Left colon (tissue), 2 donors: ENCODE measurements around the gene IFT43. TPM values are rescaled to one million over a fixed set of nuclear protein-coding genes. Genes with fewer than 3 reads are reported as not detected.

Experiments used
- ATAC-seq: fragments of 200-7000 bp; cut with Tn5 transposase; one replicate; pipeline ENCODE4 v1.9.1; 2020; ENCODE audit warnings: mild to moderate bottlenecking, moderate library complexity
- DNase-seq, 2 donors: peaks; one replicate each; pipeline ENCODE4 v3.0.0-alpha.2; 2020
- intact Hi-C, 2 donors: fragments of 100-400 bp; cut with DNase I in 1 of 2; cut with micrococcal nuclease in 1 of 2; formaldehyde crosslinking; loops; one replicate each; pipeline versions ENCODE4 v1.11.2 to v1.14.0; 2022; cut with DNase I, micrococcal nuclease
- total RNA-seq, 2 donors: library from RNA; stranded (reverse); fragmentation: NEBNext Ultra II Directional; extraction: Animal tissue kit (Norgen Biotek cat#: 25700); gene quantifications; one replicate each; pipeline ENCODE4 v1.2.1, GENCODE V29; 2021
- donor health status: DM: no; HTN: no; CAD: no.
- donor health status: DM: yes; HTN: yes; CAD: no.

Gene IFT43
- total RNA-seq, 2 donors from 2014 or later: 25.9 to 27.3 TPM

- peak in 1 of 2 donors; percentile 9 for DNase-seq
- intact Hi-C loops: no loop called here
- no peak for ATAC-seq
Observed at GRCh38 chr14:76090616-76091391, 105.2 kb downstream of the IFT43 start.

GRCh38 chr14:76093077-76093476 lies 107.5 kb downstream of the IFT43 start:
- ATAC-seq (no peak), DNase-seq (no peak)
- intact Hi-C loops: no loop called here

- no peak for ATAC-seq
- intact Hi-C loops: no loop called here
Observed at GRCh38 chr14:76096257-76096656, 110.7 kb downstream of the IFT43 start.

GRCh38 chr14:76097547-76097946 lies 112.0 kb downstream of the IFT43 start:
- DNase-seq (no peak), ATAC-seq (no peak)
- intact Hi-C loops: no loop called here

More at GRCh38 chr14:76096257-76096656, 110.7 kb downstream of the IFT43 start:
- DNase-seq: no peak

GRCh38 chr14:76098047-76098446 lies 112.5 kb downstream of the IFT43 start:
- DNase-seq: no peak

GRCh38 chr14:76098916-76099675 lies 113.5 kb downstream of the IFT43 start:
- no peak for DNase-seq
- no peak for ATAC-seq
- intact Hi-C loops: no loop called here

More at GRCh38 chr14:76098047-76098446, 112.5 kb downstream of the IFT43 start:
- no peak for ATAC-seq
- intact Hi-C loops: no loop called here

- no peak for DNase-seq
- ATAC-seq: no peak
- intact Hi-C loops: no loop called here
Observed at GRCh38 chr14:76100236-76100635, 114.7 kb downstream of the IFT43 start.

- intact Hi-C loops: no loop called here
- ATAC-seq (no peak), DNase-seq (peak in 1 of 2 donors; percentile 52)
Observed at GRCh38 chr14:76101391-76102379, 116.1 kb downstream of the IFT43 start.

- DNase-seq: no peak
- no peak for ATAC-seq
- intact Hi-C loops: no loop called here
Observed at GRCh38 chr14:76104802-76105355, 119.3 kb downstream of the IFT43 start.

- DNase-seq: no peak
- ATAC-seq: no peak
- intact Hi-C loops: no loop called here
Observed at GRCh38 chr14:76106188-76106587, 120.6 kb downstream of the IFT43 start.

GRCh38 chr14:76109087-76109880 lies 123.7 kb downstream of the IFT43 start:
- DNase-seq (no peak), ATAC-seq (no peak)
- intact Hi-C loops: no loop called here

GRCh38 chr14:76112889-76113624 lies 127.5 kb downstream of the IFT43 start:
- intact Hi-C loops: no loop called here
- no peak for ATAC-seq

GRCh38 chr14:76113691-76114090 lies 128.1 kb downstream of the IFT43 start:
- intact Hi-C loops: no loop called here
- ATAC-seq: no peak

More at GRCh38 chr14:76112889-76113624, 127.5 kb downstream of the IFT43 start:
- no peak for DNase-seq

GRCh38 chr14:76115010-76115422 lies 129.5 kb downstream of the IFT43 start:
- no peak for DNase-seq
- intact Hi-C loops: no loop called here
- ATAC-seq: no peak

More at GRCh38 chr14:76113691-76114090, 128.1 kb downstream of the IFT43 start:
- DNase-seq: no peak

GRCh38 chr14:76117789-76118484 lies 132.4 kb downstream of the IFT43 start:
- intact Hi-C loops: no loop called here
- ATAC-seq (no peak), DNase-seq (no peak)

- intact Hi-C loops: no loop called here
- DNase-seq (no peak), ATAC-seq (no peak)
Observed at GRCh38 chr14:76118594-76118993, 133.0 kb downstream of the IFT43 start.
